OCI-LY3 (cell line): ENCODE results near the gene MAGI2.

ENCODE experiments used
- EZH2phosphoT487 ChIP-seq: fragments of 200-600 bp; shearing (Covaris generic); IDR thresholded peaks from 2 replicates; pipeline ENCODE4 v1.6.1; 2018; ENCODE audit warnings: antibody characterized with exemption, mixed run types, low read depth
- TF ChIP-seq, protein P1 (sequence below): fragments of 200-600, 300-600 bp; sonication (generic); IDR thresholded peaks from 2 replicates; pipeline ENCODE4 v1.5.1; 2014; ENCODE audit warnings: antibody characterized with exemption, low read length, low read depth

DNA sequence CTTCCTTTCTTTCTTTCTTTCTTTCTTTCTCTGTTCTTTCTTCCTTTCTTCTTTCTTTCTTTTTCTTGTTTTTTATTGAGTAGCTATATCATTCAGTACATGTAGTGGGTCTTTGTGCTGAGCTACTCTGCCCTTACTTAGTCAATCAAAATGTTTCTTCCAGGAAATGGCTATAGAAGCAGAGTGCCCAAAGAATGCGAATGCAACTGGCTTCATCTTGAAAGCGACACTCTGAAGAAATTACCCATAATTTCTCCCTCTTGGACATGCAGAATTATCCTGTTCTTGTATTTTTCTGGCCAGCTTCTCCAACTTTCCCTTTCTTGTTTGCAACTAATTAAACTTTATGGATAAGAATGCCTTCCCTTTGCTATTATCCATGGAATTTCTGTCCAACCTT is 441.5 kb downstream of the MAGI2 start:
- TF ChIP-seq, protein P1, sequence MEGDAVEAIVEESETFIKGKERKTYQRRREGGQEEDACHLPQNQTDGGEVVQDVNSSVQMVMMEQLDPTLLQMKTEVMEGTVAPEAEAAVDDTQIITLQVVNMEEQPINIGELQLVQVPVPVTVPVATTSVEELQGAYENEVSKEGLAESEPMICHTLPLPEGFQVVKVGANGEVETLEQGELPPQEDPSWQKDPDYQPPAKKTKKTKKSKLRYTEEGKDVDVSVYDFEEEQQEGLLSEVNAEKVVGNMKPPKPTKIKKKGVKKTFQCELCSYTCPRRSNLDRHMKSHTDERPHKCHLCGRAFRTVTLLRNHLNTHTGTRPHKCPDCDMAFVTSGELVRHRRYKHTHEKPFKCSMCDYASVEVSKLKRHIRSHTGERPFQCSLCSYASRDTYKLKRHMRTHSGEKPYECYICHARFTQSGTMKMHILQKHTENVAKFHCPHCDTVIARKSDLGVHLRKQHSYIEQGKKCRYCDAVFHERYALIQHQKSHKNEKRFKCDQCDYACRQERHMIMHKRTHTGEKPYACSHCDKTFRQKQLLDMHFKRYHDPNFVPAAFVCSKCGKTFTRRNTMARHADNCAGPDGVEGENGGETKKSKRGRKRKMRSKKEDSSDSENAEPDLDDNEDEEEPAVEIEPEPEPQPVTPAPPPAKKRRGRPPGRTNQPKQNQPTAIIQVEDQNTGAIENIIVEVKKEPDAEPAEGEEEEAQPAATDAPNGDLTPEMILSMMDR, result no peak
- no peak for TF ChIP-seq EZH2phosphoT487
